Stimulated activated CD8-positive, alpha-beta memory T cell treated with anti-CD3 and anti-CD28 coated beads, Interleukin-2, amount 100 ng/mL, for 48 hours (primary cell): Measurements from ENCODE around the gene BCKDK.
"Not testable (repeated sequence)": the region's sequence is repeated elsewhere in the genome, so short reads cannot be mapped to it uniquely, and the experiment has no call there.

Experiments used
- DNase-seq, 2 donors: peaks; one replicate each; pipeline ENCODE4 v3.0.0-alpha.2; 2020; ENCODE audit warnings: low read depth in 2 of 2

The BCKDK gene

DNA sequence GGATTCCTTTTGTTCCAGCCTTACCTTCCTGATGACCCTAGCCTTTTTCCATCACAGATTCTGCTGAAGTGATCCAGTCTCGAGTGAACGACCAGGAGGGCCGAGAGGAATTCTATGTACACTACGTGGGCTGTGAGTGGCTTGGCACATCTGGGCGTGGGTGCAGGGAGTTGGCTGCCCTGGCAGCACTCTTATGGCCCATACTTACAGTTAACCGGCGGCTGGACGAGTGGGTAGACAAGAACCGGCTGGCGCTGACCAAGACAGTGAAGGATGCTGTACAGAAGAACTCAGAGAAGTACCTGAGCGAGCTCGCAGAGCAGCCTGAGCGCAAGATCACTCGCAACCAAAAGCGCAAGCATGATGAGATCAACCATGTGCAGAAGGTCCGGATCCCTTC, 11.9 kb downstream of the BCKDK start:
- no peak for DNase-seq

DNA sequence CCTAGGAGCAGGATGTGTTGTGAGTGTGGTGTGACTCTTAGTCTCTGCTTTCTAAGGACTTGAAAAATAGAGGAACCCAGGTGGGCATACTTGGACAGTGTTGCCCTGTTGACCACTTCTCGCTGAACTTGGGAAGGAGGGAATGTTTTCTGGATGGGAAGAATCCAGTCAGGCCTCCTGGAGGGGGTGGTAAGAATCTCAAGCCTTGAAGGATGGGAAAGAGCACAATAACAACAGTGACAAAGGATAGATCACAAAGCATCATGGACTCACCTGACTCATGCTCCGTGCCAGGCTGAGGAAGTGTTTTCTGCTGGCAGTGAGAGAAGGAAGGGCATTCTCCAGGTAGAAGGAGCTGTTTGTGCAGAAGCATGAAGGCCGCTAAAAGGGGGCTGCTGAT, 17.7 kb downstream of the BCKDK start:
- DNase-seq: no peak

DNA sequence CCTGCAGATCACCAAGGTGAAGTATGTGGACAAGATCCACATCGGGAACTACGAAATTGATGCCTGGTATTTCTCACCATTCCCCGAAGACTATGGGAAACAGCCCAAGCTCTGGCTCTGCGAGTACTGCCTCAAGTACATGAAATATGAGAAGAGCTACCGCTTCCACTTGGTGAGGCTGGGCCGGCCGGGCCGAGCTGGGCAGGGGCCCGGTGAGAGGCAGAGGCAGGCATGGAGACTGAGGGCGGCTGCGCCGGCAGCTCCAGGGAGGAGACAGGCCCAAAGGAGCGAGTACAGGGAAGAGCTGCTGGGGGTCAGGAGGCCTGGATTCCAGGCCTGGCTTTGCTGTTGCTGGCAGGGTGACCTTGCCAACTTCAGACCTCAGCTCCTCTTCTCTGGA, 19.0 kb downstream of the BCKDK start:
- no peak for DNase-seq

DNA sequence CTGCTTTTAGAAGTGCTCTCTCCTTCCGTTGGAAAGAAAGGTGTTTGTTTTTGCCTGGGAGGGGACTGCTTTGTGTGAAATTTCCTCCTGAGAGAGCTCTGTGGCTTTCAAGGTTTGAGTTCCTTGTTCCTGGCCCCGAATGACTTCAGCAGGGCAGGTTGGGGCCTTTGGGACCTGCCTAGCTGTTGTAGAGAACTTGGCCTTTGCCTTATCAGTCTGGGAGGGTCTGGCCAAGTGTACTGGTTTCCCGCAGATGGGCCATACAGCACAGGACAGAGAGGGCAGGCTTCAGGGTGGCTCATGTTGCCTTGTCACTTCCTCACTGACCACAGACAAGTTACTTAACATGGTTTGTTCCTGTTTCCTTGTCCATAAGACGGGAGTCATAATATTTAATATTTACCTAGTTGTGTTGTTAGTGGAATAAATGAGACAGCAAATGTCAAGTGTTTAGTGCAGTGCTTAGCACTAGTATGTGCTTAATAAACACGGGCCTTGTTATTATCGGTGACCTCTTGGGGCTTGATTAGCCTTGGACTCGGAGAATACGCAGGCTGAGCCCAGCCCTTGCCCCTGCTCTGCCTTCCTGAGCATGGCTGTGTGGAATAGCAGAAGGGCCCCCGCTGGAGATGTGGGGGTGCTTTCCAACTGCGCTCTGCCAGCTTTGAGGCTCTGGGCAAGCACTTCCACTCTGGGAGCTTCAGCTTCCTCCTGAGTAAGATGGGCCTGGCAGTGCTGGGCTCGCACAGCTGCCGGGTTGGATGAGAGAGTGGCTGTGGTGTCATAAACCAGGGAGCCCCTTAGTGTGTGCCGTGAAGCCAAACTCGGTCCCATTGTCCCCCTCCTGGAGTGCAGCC, 20.8 kb downstream of the BCKDK start:
- DNase-seq: no peak

DNA sequence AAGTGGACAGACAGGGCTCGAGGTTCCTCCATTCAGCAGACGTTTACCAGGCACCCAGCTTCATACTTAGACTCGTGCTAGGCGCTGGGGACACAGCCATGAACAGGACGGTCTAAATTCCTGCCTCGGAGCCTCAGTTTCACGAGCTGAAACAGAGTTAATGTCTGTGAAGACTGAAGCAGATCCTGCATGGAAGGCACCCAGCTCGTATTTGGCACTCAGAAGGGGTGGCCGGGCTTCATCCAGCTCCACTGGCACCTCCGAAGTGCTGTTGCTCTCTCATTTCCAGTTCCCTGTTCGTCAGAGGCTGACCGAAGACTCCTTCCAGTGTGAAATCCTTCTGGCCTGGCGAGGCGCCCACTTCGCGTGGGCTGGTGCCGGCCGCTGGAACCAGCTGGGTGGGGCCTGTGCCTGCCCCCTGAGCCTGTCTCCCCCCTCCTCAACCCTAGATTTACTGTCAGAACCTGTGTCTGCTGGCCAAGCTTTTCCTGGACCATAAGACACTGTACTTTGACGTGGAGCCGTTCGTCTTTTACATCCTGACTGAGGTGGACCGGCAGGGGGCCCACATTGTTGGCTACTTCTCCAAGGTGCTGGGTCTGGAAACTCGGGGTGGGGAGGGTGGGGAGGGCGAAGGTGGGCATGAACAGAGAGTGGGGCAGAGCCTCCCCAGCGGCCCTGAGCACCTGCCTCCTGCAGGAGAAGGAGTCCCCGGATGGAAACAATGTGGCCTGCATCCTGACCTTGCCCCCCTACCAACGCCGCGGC, 21.6 kb downstream of the BCKDK start:
- DNase-seq: no peak

DNA sequence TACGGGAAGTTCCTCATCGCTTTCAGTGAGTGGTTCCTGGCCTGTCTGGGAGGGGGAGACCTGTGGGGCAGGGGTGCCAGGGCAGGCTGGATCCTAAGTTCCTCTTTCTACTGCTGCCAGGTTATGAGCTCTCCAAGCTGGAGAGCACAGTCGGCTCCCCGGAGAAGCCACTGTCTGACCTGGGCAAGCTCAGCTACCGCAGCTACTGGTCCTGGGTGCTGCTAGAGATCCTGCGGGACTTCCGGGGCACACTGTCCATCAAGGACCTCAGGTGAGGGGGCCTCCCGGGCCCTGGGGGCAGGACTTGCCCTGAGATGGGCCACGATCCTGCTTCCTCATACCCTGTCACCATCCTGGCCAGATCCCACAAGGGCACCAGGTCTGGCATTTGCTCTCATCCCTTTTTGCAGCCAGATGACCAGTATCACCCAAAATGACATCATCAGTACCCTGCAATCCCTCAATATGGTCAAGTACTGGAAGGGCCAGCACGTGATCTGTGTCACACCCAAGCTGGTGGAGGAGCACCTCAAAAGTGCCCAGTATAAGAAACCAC, 22.2 kb downstream of the BCKDK start:
- no peak for DNase-seq

DNA sequence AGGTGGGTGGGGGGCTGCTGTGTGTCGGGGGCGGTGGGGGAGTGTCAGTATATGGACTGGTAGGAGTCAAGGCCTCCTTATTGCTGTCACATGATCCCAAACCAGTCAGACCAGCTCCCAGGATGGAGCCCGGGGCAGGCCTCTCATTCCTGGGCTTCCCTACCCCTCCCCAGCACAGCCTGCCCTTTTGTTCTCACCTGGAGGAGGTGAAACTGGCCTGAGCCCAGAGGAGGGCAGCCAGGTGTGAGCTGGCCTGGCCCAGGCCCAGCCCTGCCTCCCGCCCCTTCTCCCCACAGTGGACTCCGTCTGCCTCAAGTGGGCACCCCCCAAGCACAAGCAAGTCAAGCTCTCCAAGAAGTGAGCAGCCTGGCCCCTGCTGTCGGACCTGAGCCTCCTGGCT, 22.7 kb downstream of the BCKDK start:
- no peak for DNase-seq

DNA sequence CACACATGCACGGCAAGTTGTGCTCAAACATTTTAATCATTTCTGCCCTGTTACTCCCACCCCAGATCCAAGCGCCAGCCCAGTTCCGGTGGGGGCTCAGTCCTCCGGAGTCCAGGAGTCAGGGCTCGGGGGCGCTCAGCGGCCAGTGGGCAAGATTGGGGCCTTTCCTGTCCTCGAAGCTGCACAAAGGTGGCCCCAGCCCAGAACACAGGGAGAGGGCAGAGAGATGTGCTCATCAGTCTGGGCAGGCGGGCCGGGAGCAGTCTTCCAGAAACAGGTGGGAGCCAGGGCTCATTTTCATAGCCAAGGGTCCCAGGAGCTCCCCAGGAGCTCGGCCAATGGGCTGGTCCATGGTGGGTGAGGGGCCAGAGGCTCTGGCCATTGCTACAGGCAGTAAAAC, 23.2 kb downstream of the BCKDK start:
- DNase-seq: no peak

DNA sequence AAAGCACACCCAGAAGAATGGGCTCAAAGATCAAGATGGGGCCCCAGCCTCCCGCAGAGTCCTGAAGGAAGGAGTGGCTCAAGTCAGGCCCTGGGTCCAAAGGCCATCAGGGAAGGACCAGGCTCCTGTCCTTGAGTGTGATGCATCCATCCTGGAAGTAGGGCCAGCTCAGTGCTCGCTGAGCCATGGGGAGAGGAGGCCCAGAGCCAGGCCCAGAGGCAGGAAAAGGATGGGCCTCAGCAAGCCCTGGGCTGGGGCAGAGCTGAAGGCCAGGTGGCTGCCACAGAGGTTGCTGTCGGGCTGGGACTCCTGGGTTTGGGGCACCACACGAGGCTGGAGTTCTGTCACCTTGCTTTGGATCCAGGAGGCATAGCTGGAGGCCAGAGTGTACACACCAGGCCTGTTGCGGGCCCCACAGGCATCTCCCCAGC, 23.7 kb downstream of the BCKDK start:
- no peak for DNase-seq

DNA sequence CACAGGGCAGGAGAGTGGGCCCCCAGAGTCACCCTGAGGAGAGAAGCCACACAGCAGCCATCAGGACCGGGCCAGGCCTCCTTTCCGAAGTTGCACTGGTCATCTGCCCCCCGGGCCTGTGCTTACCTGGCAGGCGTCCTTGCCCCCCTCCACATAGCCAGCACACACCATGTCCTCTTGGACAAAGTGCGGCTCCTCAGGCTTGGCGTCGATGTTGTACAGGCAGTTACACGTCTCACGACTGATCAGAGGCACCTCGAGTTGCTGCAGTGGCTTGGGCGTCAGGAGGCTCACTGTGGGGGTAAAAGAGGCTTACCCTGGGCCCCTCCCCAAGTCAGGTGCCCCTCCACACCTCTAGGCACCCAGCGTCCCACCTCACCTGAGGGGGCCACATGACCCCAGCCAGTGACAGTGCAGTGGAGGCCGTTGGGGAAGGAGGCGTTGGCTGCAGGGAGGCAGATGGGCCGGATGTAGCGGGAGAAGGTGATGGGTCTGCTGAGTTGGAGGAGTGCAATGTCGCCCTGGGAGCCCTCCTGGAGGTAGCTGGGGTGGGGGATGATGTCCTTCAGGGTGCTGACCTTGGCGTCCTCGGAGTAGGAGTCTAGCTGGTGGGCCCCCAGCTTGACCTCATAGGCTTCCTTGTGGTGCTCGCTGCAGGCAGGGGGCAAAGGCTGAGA, 24.3 kb downstream of the BCKDK start:
- no peak for DNase-seq

DNA sequence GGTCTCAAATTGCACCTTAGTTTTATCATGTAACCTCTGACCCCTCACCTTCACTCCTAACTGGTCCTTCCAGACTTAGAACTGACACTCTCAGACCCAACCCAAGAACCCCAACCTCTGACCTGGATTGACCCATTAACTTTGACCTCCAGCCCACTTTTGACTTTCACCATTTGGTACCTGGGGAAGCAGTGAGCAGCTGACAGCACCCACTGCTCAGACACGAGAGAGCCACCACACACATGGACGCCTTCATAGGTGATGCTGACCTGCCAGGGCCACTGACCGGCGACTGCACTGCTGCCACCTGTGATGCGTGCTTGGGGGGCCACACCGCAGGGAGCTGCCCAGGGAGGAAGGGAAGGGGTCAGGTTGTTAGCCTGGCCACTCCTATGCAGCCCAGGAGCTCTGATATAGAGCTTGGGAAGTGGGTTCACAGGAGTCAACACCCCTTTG, 24.9 kb downstream of the BCKDK start:
- DNase-seq: no peak

DNA sequence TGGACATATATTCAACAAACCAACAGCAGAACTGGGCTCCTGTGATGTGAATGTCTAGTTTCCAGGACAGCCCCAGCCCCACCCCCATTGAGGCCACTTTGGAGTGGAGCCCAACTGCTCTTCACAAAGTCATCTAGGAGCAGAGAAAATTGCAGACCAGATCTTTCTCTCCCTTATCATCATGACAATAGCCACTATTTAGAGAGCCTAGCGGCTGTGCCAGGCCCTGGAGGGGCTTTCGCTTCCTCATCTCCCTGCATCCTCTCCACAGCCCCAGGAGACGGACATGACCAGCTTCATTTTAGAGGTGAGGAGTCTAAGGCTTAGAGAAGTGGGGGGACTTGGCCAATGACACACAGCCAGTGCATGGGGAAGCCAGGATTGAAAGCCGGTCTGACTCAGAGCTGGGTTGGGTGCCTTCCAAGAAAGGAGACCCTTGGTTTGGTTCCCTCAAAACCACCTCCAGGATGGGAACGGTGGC, 25.9 kb downstream of the BCKDK start:
- DNase-seq: no peak

DNA sequence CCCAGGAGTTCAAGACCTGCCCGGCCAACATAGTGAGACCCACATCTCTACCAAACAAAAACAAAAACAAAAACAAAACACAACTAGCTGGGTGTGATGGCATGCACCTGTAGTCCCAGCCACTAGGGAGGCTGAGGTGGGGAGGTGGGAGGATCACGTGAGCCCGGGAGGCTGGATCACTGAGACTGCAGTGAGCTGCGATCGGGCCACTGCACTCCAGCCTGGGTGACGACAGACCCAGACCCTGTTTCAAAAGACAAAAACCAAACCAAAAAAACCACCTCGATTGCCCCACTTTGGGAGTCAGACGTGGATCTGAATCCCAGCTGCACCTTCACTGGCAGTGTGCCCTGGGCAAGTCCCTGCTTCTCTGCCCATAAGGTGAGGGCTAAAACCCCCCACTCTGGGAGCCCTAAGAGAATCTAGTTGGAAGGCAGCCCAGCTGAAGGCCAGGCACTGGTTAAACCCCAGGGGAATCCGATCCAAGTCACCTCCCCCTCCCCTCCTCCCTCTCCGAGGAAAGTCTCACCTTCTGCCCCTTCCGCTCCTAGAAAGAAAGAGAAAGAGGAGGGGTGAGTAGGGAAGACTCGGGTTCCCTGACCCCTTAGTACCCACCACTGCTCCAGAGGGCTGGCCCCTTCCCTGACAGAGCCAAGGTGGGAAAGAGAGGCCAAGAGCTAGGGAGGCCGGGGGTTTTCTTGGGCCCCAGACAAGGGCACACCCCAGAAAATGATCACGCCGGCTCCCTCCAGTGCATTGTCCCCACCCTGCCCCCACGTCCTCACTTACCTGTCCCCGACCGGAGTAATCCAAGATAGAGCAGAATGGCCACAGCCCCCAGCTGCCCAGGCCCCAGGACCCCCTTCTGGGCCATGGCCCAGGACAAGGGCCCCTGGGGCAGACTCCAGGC, 26.7 kb downstream of the BCKDK start:
- DNase-seq: no peak

DNA sequence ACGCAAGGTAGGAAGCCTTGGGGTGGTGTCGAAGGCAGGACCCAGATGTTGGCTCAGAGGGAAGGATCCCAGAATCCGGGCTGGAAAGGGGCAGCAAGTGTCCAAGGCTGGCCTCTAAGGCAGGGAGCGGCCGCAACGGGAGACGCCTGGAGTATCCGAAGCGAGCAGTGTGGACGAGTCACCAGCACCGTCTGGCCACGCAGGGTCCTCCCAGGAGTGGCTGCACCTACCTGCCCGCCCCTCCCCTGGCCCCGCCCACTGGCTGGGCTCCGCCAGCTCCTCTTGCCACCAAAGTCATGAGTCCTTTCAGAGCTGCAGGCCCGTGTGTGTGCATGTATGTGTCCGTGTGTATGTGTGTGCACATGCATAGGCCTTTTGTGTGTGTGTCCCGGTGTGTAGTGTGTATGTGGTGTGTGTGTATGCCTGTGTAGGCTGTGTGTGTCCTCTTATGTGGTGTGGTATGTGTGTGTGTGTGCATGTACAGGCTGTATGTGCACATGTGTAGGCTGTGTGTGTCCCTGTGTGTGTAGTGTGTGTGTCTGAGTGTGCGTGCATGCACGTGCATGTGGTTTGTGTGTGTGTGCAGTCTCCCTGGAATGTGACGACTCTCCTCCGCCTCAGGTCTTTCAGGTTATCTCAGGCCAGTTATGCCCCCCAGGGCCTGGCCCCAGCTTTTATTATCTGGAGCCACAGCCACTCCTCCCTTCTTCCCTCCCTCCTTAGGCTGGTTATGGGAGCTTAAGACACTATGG, 27.5 kb downstream of the BCKDK start, which contains the start of gene PRSS8:
TSS of gene PRSS8 (minus strand) at position 193 of the 752 bp plus-strand sequence. CDS start 229 bp downstream, outside the sequence.
- DNase-seq: no peak

DNA sequence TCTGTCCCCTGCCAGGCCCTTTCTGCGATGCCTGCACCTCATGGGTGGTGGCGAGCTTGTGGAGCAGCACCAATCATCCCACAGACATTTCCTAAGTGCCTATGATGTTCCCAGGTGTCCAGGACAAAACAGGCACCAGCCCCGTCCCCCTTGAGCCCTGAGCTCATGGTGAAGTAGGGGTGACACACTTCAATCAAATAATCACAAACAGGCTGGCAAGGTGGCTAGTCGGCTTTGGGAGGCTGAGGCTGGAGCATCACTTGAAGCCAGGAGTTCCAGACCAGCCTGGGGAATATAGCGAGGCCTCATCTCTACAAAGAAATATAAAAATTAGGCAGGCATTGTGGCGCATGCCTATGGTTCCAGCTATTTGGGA, 28.1 kb downstream of the BCKDK start:
- no peak for DNase-seq

DNA sequence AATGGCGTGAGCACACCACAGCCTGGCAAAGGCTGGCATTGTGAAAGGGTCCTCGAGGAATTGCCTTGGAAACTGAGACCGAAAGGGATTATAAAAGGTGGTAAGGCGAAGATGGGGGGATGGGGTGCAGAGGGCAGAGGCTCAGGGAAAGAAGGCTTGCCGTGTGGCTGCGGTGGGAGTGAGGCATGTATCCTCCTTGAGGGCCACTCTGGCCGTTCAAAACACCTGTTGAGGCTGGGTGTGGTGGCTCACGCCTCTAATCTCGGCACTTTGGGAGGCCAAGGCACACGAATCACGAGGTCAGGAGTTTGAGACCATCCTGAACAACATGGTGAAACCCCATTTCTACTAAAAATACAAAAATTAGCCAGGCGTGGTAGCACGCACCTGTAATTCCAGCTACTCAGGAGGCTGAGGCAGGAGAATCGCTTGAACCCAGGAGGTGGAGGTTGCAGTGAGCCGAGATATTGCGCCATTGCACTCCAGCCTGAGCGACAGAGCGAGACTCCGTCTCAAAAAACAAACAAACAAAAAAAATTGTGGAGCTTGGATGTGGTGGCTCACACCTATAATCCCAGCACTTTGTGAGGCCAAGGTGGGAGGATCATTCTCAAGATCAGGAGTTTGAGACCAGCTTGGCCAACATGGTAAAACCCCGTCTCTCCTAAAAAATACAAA, 28.8 kb downstream of the BCKDK start:
- not testable (repeated sequence) for DNase-seq

DNA sequence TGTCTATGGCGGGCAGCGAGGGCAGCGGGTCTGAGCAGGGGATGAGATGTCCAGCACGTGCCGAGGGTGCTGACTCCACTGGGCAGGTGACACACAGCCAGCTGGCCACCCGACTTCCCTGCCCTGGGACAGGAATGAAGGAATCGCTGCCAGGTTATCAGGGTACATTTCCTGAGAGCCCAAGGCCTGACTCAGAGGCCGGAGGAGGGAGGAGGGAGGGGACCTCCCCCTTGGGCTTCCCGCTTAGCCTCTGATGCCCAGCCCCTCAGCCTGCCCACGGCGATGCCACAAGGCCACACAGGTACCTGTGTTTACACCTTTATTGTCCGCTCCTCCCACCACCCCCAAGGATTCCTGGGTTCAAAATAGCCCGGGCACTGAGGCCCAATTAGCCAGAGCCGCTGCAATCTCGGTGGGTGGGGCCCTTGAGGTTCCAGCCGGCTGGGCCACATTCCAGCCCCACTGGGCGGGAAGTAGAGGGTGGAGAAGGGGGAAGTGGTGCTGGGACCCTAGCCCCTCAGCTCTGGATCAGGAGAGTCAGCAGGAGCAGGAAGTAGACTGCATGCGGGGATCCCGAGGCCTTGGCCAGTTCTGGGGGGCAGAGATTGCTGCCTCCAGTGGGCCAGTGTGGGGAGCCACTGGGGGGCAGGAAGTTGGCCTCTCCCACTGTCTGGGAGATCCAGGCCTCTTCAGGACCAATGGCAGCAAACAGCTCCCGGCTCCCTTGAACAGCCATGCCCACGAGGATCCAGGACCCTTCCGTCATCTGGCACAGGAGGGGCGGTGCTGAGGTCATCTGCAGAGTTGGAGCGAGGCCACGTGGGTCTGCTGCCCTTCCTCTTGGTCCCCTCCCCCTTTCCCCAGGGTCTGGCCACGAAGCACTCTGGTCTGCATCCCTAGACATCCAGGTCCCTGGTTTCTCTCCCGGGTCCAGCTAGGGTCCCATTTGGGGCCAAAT, 30.7 kb downstream of the BCKDK start:
- DNase-seq: no peak

DNA sequence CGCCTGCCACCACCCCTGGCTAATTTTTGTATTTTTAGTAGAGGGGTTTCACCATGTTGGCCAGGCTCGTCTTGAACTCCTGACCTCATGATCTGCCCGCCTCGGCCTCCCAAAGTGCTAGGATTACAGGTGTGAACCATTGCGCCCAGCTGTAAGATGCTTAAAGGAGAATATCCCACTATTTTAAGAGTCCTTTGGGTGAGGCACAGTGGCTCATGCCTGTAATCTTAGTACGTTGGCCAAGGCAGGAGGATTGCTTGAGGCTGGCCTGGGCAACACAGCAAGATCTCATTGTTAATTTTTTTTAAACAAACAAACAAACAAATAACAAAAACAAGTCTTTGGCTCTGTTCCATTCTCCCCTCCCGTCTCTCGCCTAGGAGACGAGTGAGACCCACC, 32.9 kb downstream of the BCKDK start:
- not testable (repeated sequence) for DNase-seq
